ENCODE results near the gene NAGK.
"Not testable (repeated sequence)": the region's sequence is repeated elsewhere in the genome, so short reads cannot be mapped to it uniquely, and the experiment has no call there.

NAGK gene

GRCh38 chr2:71069376-71069775 is 928 bp downstream of the NAGK start:
- no peak for DNase-seq (ENCODE audit: low spot score)

GRCh38 chr2:71070294-71071093 is 2.0 kb downstream of the NAGK start:
- DNase-seq (ENCODE audit: low spot score), result peak; percentile 59

- DNase-seq (ENCODE audit: low spot score), result no peak
Observed at GRCh38 chr2:71071681-71072398, 3.4 kb downstream of the NAGK start.

- no peak for DNase-seq (ENCODE audit: low spot score)
Observed at GRCh38 chr2:71072492-71072891, 4.0 kb downstream of the NAGK start.

- DNase-seq (ENCODE audit: low spot score), result no peak
Observed at GRCh38 chr2:71073475-71073874, 5.0 kb downstream of the NAGK start.

GRCh38 chr2:71074893-71075395 is 6.5 kb downstream of the NAGK start:
- DNase-seq (ENCODE audit: low spot score), result no peak

- DNase-seq (ENCODE audit: low spot score), result no peak
Observed at GRCh38 chr2:71078624-71079023, 10.2 kb downstream of the NAGK start.

GRCh38 chr2:71082402-71083252 is 14.2 kb downstream of the NAGK start:
- no peak for DNase-seq (ENCODE audit: low spot score)

- not testable (repeated sequence) for DNase-seq (ENCODE audit: low spot score)
Observed at GRCh38 chr2:71083297-71083696, 14.8 kb downstream of the NAGK start.

- not testable (repeated sequence) for DNase-seq (ENCODE audit: low spot score)
Observed at GRCh38 chr2:71083752-71084312, 15.4 kb downstream of the NAGK start.

- not testable (repeated sequence) for DNase-seq (ENCODE audit: low spot score)
Observed at GRCh38 chr2:71085325-71086003, 17.0 kb downstream of the NAGK start.

- not testable (repeated sequence) for DNase-seq (ENCODE audit: low spot score)
Observed at GRCh38 chr2:71089475-71089874, 21.0 kb downstream of the NAGK start.

- DNase-seq (ENCODE audit: low spot score), result not testable (repeated sequence)
Observed at GRCh38 chr2:71091808-71092207, 23.4 kb downstream of the NAGK start.

GRCh38 chr2:71092491-71093260 is 24.2 kb downstream of the NAGK start:
- DNase-seq (ENCODE audit: low spot score), result not testable (repeated sequence)

GRCh38 chr2:71100195-71100964 is 31.9 kb downstream of the NAGK start:
- DNase-seq (ENCODE audit: low spot score), result peak; percentile 79

GRCh38 chr2:71101656-71102055 is 33.2 kb downstream of the NAGK start:
- DNase-seq (ENCODE audit: low spot score), result no peak

- DNase-seq (ENCODE audit: low spot score), result peak; percentile 60
Observed at GRCh38 chr2:71102981-71103681, 34.7 kb downstream of the NAGK start.

GRCh38 chr2:71103809-71104208 is 35.4 kb downstream of the NAGK start:
- DNase-seq (ENCODE audit: low spot score), result no peak

GRCh38 chr2:71106463-71106862 is 38.0 kb downstream of the NAGK start:
- DNase-seq (ENCODE audit: low spot score), result not testable (repeated sequence)
